ENCODE data around the gene BPTF. TPM values are rescaled to one million over a fixed set of nuclear protein-coding genes. Genes with fewer than 3 reads are reported as not detected.

The BPTF gene
- total and polyA plus RNA-seq, 2 of the 13 experiments (the other 11 are each of a cell fraction or from before 2014, with no cell fraction given) = 43.5 to 66.1 TPM

- TF ChIP-seq PRDM10 (CRISPR knock-in tag; IDR thresholded peaks at IDR 0.05; ENCODE audit: low read depth) (peak; percentile 87; the same call in 1 of the 2 replicates), ARID5B (CRISPR knock-in tag; IDR thresholded peaks at IDR 0.05) (peak; percentile 95), HOMEZ (CRISPR knock-in tag; IDR thresholded peaks at IDR 0.05; ENCODE audit: low read depth) (peak; percentile 95), ZNF792 (CRISPR knock-in tag; IDR thresholded peaks at IDR 0.05) (peak; percentile 83; the same call in 1 of the 2 replicates), ZNF615 (CRISPR knock-in tag; IDR thresholded peaks at IDR 0.05; ENCODE audit: borderline replicate concordance) (no peak), AKAP8 (CRISPR knock-in tag; IDR thresholded peaks at IDR 0.05) (0 out of 2 replicates have a peak, but pooled peaks have one; percentile 16), CENPT (CRISPR knock-in tag; IDR thresholded peaks at IDR 0.05; ENCODE audit: low read depth) (no peak), FOXA3 (CRISPR knock-in tag; IDR thresholded peaks at IDR 0.05) (peak; percentile 97), BCL6 (CRISPR knock-in tag; IDR thresholded peaks at IDR 0.05) (peak; percentile 70), ZNF441 (CRISPR knock-in tag; IDR thresholded peaks at IDR 0.05; ENCODE audit: borderline replicate concordance) (no peak), HMGXB3 (CRISPR knock-in tag; IDR thresholded peaks at IDR 0.05; ENCODE audit: borderline replicate concordance) (no peak; the same call in 1 of the 2 replicates), TEAD2 (CRISPR knock-in tag; IDR thresholded peaks at IDR 0.05) (no peak), WIZ (CRISPR knock-in tag; IDR thresholded peaks at IDR 0.05) (no peak), ZNF160 (CRISPR knock-in tag; IDR thresholded peaks at IDR 0.05) (no peak), NCOA1 (CRISPR knock-in tag; IDR thresholded peaks at IDR 0.05) (no peak), ZNF564 (CRISPR knock-in tag; IDR thresholded peaks at IDR 0.05) (no peak)
These were observed 204.4 kb downstream of the BPTF start (continued) for GRCh38 chr17:68029512-68030215.

Measured in HepG2 (cell line).